GM12878 (cell line): Measurements from ENCODE around the gene SLC41A1. TPM values are rescaled to one million over a fixed set of nuclear protein-coding genes. Genes with fewer than 3 reads are reported as not detected.
A peak's percentile ranks its signal among the peaks of the same experiment; 100 is the strongest.

ENCODE experiments used
- ETV6 ChIP-seq, 2 experiments: fragments of 450-650 bp in 1 of 2; IDR thresholded peaks in 1 of 2; conservative IDR thresholded peaks in 1 of 2; 2 replicates each; pipeline ENCODE4 v1.6.1; 2014; ENCODE audit warnings: antibody characterized with exemption in 1 of 2, borderline replicate concordance in 1 of 2, low read depth in 1 of 2, mild to moderate bottlenecking in 1 of 2, moderate library complexity in 1 of 2
- GABPA ChIP-seq: IDR thresholded peaks from 2 replicates; pipeline ENCODE4 v1.6.1; 2014; ENCODE audit warnings: antibody characterized with exemption, low read depth, mild to moderate bottlenecking, inconsistent platforms
- GATAD2B ChIP-seq: fragments of 450-650 bp; conservative IDR thresholded peaks from 2 replicates; pipeline ENCODE4 v1.6.1; 2017; ENCODE audit warnings: low read depth, mild to moderate bottlenecking, moderate library complexity
- HDAC6 ChIP-seq: fragments of 200-600 bp; sonication (generic); IDR thresholded peaks from one replicate; pipeline ENCODE4 v1.8.0; 2017; ENCODE audit warnings: antibody characterized with exemption; ENCODE audit not compliant: unreplicated experiment
- IKZF1 ChIP-seq: fragments of 450-650 bp; conservative IDR thresholded peaks from 2 replicates; pipeline ENCODE4 v1.6.1; 2017; ENCODE audit warnings: antibody characterized with exemption, mild to moderate bottlenecking
- IRF4 ChIP-seq: IDR thresholded peaks from 2 replicates; pipeline ENCODE4 v1.6.1; 2011; ENCODE audit warnings: low read depth, low read length
- KLF5 ChIP-seq: fragments of 450-650 bp; IDR thresholded peaks from 2 replicates; pipeline ENCODE4 v1.6.1; 2014; ENCODE audit warnings: mild to moderate bottlenecking; ENCODE audit not compliant: partially characterized antibody
- MLLT1 ChIP-seq: fragments of 450-650 bp; IDR thresholded peaks from 2 replicates; pipeline ENCODE4 v1.6.1; 2016; ENCODE audit warnings: mild to moderate bottlenecking
- NR2C2 ChIP-seq: IDR thresholded peaks from 2 replicates; pipeline ENCODE4 v1.6.1; 2011; ENCODE audit warnings: borderline replicate concordance, low read depth; ENCODE audit not compliant: control insufficient read depth, insufficient read length
- PML ChIP-seq: IDR thresholded peaks from 2 replicates; pipeline ENCODE4 v1.6.1; 2012; ENCODE audit warnings: low read length, inconsistent platforms
- REST ChIP-seq: IDR thresholded peaks from 2 replicates; pipeline ENCODE4 v1.6.1; 2012; ENCODE audit warnings: mild to moderate bottlenecking, low read depth, low read length
- SIN3A ChIP-seq: IDR thresholded peaks from 2 replicates; pipeline ENCODE4 v1.6.1; 2012; ENCODE audit warnings: low read depth, low read length, improper control_type of control experiment
- STAT1 ChIP-seq: fragments of 450-650 bp; conservative IDR thresholded peaks from 2 replicates; pipeline ENCODE4 v1.6.1; 2014; ENCODE audit warnings: antibody characterized with exemption, mild to moderate bottlenecking
- TARDBP ChIP-seq: IDR thresholded peaks from 2 replicates; pipeline ENCODE4 v1.6.1; 2016; ENCODE audit warnings: borderline replicate concordance
- WRNIP1 ChIP-seq: IDR thresholded peaks from 2 replicates; pipeline ENCODE4 v1.6.1; 2011; ENCODE audit warnings: low read depth, low read length, improper control_type of control experiment, borderline replicate concordance
- YBX1 ChIP-seq: fragments of 450-650 bp; IDR thresholded peaks from 2 replicates; pipeline ENCODE4 v1.6.1; 2016; ENCODE audit warnings: antibody characterized with exemption
- ZNF384 ChIP-seq: IDR thresholded peaks from 2 replicates; pipeline ENCODE4 v1.6.1; 2012; ENCODE audit warnings: low read depth, mild to moderate bottlenecking, low read length, improper control_type of control experiment, borderline replicate concordance
- polyA plus RNA-seq, 11 experiments: library from polyadenylated mRNA; depleted of rRNA in 4 of 11; unstranded in 6 of 11; stranded (reverse) in 5 of 11; fragments of >200 nt; fragmentation: Nextera tagmentation in 4 of 11; fragmentation: Illumina TruSeq in 1 of 11; extraction: Ambion mirVana in 4 of 11; extraction: Trizol in 1 of 11; gene quantifications; 1 replicate in 1 of 11; 2 replicates in 10 of 11; pipeline versions ENCODE4 v1.2.1 to v1.2.3, GENCODE V29; 2011 to 2016; ENCODE audit warnings: inconsistent platforms in 2 of 11, missing spikeins in 2 of 11, low read depth in 1 of 11
- total RNA-seq, 4 experiments: library from RNA; depleted of rRNA in 3 of 4; stranded (reverse); fragments of >200 nt in 3 of 4; fragmentation: Illumina TruSeq in 1 of 4; extraction: Trizol in 1 of 4; gene quantifications; 2 replicates each; pipeline versions ENCODE4 v1.2.1 to v1.2.3, GENCODE V29; 2013 to 2021
- TF ChIP-seq, protein P1 (sequence below): IDR thresholded peaks from 2 replicates; pipeline ENCODE4 v1.6.1; 2012; ENCODE audit warnings: low read length, inconsistent platforms
- TF ChIP-seq, protein P2 (sequence below): fragments of 150-350 bp; IDR thresholded peaks from 2 replicates; pipeline ENCODE4 v1.6.1; 2016; ENCODE audit warnings: low read depth, low read length

The SLC41A1 gene
- total and polyA plus RNA-seq, 10 of the 15 experiments (the other 5 are each of a cell fraction or from before 2014, with no cell fraction given): 0.13 to 11.3 (median 0.42) TPM

DNA sequence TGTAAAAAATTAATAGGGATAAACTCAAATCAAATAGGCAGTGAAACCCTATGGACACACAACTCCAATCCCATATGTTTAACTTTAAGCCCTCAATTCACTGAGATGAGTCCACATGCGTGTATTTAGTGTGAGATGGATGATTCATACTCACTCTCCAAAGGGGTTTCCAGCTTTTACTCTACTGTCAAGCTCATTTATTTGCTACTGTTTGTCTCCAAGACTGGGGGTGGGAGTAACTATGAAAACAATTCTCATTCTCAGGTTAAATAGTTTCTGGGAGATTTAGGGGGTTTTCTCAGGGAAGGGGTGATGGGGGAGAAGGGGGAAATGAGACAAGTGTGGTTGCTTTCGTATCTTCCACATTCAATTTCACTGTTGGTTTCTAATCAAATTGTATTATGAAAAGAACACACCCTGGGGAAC lies 40.4 kb downstream of the SLC41A1 start (continued):
- TF ChIP-seq GABPA: 0 out of 2 replicates have a peak, but pooled peaks have one; percentile 22
- TF ChIP-seq MLLT1: no peak
- TF ChIP-seq, protein P1, sequence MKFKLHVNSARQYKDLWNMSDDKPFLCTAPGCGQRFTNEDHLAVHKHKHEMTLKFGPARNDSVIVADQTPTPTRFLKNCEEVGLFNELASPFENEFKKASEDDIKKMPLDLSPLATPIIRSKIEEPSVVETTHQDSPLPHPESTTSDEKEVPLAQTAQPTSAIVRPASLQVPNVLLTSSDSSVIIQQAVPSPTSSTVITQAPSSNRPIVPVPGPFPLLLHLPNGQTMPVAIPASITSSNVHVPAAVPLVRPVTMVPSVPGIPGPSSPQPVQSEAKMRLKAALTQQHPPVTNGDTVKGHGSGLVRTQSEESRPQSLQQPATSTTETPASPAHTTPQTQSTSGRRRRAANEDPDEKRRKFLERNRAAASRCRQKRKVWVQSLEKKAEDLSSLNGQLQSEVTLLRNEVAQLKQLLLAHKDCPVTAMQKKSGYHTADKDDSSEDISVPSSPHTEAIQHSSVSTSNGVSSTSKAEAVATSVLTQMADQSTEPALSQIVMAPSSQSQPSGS: peak; percentile 71
- 0 out of 2 replicates have a peak, but pooled peaks have one; percentile 42 for TF ChIP-seq GATAD2B
- no peak for TF ChIP-seq HDAC6
- TF ChIP-seq NR2C2: no peak
- peak in 1 of 2 experiments; percentile 57; a peak in 1 of 4 replicates for TF ChIP-seq ETV6 (conservative IDR thresholded peaks at IDR 0.05 in 1 of 2, IDR thresholded peaks at IDR 0.05 in 1 of 2; ENCODE audit: borderline replicate concordance in 1 of 2, low read depth in 1 of 2)
- no peak for TF ChIP-seq PML
- TF ChIP-seq WRNIP1: no peak
- TF ChIP-seq IKZF1: peak; percentile 81
- TF ChIP-seq ZNF384: no peak
- no peak for TF ChIP-seq YBX1
- TF ChIP-seq, protein P2, sequence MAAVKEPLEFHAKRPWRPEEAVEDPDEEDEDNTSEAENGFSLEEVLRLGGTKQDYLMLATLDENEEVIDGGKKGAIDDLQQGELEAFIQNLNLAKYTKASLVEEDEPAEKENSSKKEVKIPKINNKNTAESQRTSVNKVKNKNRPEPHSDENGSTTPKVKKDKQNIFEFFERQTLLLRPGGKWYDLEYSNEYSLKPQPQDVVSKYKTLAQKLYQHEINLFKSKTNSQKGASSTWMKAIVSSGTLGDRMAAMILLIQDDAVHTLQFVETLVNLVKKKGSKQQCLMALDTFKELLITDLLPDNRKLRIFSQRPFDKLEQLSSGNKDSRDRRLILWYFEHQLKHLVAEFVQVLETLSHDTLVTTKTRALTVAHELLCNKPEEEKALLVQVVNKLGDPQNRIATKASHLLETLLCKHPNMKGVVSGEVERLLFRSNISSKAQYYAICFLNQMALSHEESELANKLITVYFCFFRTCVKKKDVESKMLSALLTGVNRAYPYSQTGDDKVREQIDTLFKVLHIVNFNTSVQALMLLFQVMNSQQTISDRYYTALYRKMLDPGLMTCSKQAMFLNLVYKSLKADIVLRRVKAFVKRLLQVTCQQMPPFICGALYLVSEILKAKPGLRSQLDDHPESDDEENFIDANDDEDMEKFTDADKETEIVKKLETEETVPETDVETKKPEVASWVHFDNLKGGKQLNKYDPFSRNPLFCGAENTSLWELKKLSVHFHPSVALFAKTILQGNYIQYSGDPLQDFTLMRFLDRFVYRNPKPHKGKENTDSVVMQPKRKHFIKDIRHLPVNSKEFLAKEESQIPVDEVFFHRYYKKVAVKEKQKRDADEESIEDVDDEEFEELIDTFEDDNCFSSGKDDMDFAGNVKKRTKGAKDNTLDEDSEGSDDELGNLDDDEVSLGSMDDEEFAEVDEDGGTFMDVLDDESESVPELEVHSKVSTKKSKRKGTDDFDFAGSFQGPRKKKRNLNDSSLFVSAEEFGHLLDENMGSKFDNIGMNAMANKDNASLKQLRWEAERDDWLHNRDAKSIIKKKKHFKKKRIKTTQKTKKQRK: no peak
- no peak for TF ChIP-seq STAT1
- no peak for TF ChIP-seq KLF5
- no peak for TF ChIP-seq TARDBP
- peak; percentile 58; the same call in 1 of the 2 replicates for TF ChIP-seq IRF4
- TF ChIP-seq REST: no peak
- no peak for TF ChIP-seq SIN3A
